ENCODE measurements around the gene BRME1.
"Not testable (repeated sequence)": the region's sequence is repeated elsewhere in the genome, so short reads cannot be mapped to it uniquely, and the experiment has no call there.

BRME1 gene

DNA sequence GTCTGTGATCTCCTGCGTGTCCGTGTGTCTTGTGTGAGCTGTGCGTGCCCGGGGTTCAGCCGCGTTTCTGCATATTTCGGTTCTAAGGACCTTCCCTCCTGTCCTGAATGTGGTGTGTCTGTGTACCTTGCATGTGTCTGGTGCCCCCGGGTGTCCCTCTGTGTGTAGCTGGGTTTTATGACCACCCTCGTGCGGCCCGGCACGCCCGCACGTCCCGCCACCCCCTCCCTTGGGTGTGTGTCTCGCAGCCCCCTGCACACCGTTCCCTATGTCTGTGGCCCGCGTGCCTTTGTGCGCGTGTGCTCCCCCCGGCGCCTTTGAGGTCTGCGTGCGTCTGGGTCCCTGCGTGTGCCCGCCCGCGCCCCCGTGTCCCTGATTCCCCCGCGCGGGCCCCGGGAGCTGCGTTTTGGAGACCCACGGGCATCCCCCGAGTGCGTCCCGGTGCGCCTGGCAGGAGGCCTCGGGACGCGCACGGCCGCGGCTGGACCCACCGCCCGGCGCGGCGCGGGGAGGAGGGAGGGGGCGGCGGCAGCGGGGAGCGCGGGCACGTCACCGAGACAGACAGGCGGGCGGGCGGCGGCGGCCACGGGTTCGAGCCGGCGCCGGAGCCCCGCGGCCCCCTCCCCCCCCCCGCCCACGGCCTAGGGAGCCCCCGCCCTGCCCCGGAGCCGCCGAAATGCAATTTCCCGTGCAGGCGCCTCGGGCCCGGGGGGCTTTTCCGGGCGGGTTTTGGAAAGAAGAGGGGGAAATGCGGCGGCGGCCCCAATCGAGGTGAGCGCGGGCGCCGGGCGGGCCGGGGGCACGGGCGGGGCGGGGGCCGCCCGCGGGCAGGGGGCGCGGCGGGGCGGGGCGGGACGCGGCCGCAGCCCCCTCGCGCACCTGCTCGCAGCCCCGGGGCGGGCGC, 41.0 kb downstream of the BRME1 start:
- FAIRE-seq: no peak

- FAIRE-seq: no peak
These were observed 41.8 kb downstream of the BRME1 start for GRCh38 chr19:13864046-13864666.

- FAIRE-seq: no peak
These were observed 44.0 kb downstream of the BRME1 start for GRCh38 chr19:13861714-13862531.

GRCh38 chr19:13861392-13861713, 44.6 kb downstream of the BRME1 start:
- no peak for FAIRE-seq

GRCh38 chr19:13860679-13861391, 45.1 kb downstream of the BRME1 start:
- FAIRE-seq: no peak

DNA sequence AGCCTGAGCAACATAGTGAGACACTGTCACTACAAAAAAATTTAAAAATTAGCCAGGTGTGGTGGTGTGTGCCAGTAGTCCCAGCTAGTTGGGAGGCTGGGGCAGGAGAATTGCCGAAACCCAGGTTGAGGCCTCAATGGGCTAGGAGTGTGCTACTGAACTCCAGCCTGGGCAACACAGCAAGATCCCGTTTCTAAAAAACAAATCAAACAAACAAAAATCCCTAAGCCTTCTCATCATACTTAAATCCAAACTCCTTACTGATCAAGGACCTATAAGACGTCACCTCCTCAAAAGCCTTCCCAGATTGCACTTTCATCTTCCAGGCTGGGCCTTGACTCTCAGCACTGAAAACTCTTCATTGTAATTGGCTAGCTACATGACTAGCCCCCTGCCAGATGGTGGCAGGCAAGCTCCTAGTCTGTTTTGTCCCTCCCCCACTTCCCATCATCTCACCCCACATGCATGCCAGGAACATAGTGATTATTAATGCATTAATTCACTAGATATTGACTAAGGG, 46.5 kb downstream of the BRME1 start:
- FAIRE-seq: no peak

DNA sequence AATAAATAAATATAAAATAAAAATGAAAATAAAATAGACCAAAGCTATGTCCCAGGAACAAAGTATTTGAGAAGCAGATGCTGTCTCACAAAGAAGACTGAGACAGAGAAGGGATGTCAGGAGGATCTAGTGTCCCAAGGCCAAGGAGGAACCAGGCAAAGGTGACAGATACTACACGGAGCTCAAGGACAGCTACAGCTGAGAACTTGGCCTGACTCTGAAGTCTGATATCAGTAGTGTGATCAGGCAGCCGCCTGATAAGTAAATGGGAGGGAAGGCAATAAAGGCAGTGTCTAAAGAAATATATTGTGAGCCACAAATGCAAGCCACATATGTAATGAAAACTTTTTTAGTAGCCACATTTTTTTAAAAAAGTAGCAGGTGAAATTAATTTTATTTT, 49.4 kb downstream of the BRME1 start:
- FAIRE-seq: no peak

GRCh38 chr19:13852171-13852707, 53.7 kb downstream of the BRME1 start:
- FAIRE-seq: not testable (repeated sequence)

DNA sequence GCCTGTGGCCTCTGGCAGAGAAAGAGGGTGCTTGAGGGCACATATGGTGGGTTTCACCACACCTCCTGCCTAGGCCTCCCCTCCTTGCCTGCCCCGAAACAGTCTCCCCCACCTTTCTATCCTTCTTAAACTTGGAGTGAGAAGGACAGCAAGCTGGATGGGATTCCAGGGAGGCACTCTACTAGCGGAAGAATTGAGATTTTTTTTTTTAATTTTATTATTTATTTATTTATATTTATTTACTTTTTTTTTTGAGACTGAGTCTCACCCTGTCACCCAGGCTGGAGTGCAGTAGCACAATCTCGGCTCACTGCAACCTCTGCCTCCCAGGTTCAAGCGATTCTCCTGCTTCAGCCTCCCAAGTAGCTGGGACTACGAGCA, 54.2 kb downstream of the BRME1 start:
- FAIRE-seq: not testable (repeated sequence)

DNA sequence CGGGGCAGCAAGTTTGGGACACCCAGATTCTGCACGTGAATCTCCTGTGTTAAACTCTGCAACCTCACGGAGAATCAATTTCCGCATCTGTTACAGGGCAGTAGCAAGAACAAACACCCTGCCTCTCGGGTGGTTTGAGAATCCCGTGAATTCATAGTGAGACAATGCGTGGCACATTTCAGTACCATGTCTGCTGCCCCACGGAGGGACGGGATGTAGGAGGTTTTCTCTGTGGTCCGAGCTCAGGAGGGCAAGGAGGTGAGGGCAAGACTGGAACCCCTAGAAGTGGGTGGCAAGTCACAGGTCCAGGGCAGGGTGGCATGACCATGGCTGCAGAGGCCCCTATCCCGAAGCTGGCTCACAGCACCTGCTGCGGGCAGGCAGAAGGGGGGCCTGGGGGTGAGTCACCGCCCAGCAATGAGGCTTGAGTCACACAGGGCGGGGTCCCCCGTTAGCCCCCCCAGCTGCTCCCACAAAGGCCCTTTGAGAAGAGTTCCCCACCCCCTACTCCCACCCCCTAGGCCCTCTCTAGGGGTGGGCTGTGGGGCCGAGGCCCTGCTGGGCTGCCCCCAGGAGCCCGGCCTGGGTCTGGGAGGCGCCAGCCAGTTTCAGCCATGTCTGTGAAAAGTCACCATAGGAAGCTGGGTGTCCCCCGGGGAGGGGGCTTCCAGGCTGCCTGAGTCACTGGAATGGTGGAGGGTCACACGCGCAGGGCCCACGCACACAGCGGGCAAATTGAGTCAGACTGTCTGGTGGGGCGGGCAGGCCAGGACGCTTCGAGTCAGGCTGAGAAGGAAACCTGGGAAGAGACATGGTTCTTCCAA, 54.8 kb downstream of the BRME1 start:
- FAIRE-seq: no peak

GRCh38 chr19:13849991-13850909, 55.7 kb downstream of the BRME1 start:
- no peak for FAIRE-seq

GRCh38 chr19:13848798-13849676, 56.9 kb downstream of the BRME1 start:
- FAIRE-seq: no peak

DNA sequence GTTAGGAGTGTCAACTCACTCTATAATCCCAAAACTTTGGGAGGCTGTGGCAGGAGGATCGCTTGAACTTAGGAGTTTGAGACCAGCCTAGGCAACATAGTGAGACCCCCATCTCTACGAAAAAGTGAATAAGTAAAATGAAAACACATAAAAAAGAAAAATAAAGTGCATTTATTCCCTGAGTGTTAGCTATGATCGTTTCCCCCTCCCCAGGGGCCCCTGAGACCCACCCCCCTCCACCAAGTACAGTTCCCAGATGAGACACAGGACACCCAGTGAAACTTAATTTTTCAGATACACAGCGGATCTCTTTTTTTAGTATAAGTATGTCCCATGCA, 57.6 kb downstream of the BRME1 start:
- no peak for FAIRE-seq

DNA sequence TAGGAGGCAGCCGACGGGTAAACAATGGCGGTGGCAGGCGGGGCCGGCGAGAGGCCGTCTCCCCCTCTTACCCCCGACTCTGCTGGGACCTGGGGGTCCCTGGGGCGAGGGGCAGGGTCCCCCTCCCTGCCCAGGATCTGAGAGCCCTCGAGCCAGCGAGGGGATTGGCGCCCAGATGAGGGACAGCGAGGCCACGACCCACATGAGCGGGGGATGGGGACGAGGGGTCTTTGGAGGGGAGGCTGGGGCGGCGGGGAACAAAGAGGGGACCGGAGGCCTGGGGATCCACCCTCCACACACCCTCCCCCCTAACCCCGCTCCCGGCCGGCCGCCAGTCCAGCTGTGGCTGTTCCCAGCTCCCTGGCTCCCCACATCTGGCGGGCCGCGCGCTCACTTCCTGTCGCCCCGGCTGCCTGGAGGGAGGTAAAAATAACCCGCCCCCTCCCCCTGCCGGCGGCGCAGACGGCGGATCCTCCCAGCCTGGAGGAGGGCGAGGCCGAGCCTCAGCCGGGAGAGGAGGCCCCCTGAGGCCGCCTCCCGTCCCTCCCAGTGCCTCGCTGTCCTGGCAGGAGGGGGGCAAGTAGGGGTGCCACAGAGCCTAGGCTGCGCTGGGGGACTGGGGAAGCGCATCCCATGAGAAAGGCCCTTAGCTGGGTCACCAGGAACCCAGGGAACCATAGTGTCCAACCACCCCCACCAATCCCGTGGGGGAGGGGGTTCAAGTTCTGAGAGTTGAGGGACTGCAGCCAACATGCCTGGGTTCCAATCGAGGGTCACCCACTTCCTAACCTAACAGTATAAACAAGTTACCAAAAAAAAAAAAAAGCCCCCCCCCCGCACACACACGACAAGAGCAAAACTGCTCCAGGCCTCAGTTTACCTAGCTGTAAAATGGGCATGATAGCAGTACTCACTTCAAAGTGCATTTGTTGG, 58.2 kb downstream of the BRME1 start:
- no peak for FAIRE-seq

GRCh38 chr19:13846557-13847406, 59.1 kb downstream of the BRME1 start:
- no peak for FAIRE-seq

DNA sequence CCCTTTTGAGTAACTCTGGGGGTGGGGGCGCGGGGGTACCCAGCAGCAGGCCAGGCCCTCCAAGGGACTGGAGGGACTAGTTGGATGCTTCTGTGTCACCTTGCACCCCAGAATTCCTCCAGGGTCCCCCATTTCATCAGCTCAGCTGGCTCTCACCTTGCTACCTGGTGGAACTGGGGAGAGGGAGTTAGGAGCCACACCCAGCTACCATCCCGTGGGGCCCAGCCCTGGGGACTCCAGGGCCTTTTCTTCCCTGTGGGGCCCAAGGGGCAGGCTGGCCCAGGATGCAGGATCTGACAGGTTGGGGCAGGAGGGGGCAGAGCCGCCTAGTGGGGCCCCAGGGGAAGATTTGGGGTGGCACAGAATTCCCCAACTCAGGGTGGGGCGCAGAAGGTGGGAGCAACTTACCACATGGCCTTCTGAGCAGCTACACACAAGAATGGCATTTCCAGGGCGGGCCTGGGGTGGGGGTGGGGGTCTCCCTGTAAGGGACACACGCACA, 61.7 kb downstream of the BRME1 start:
- FAIRE-seq: no peak
